ENCODE data around the gene BCLAF1.

DNA sequence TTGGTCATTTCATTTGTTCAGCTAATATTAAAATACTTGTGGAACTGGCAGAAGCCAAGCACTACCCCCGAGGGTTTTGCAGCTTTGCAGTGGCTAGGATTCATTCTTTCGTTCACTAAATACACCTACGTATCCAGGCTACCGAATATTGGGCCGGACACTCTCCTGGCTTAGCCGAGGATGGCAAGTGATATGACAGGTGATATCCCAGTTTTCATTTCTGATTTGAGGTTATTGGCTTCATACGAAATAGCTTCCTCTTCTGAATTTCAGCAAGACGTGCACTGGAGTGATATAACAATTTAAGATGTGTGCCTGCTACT lies 39.0 kb downstream of the BCLAF1 start:
- no peak for TF ChIP-seq CTCF (IDR thresholded peaks at IDR 0.05; ENCODE audit: extremely low read depth in 1 of 2, insufficient read depth in 1 of 2, low read depth in 1 of 2, low read length in 2 of 2)
- no peak for TF ChIP-seq POLR2A (IDR thresholded peaks at IDR 0.05; ENCODE audit: low read depth, low read length)
- TF ChIP-seq POLR2AphosphoS5 (IDR thresholded peaks at IDR 0.05; ENCODE audit: insufficient read depth, low read depth, low read length): no peak
- no peak for TF ChIP-seq MYC (IDR thresholded peaks at IDR 0.05; ENCODE audit: low read depth, low read length)
- no peak for TF ChIP-seq JUN (IDR thresholded peaks at IDR 0.05; ENCODE audit: borderline replicate concordance, insufficient read depth, insufficient read length, low read depth)
- TF ChIP-seq GATA2 (IDR thresholded peaks at IDR 0.05; ENCODE audit: insufficient read depth, insufficient read length, low read depth, low read length): no peak
- TF ChIP-seq, protein P1, sequence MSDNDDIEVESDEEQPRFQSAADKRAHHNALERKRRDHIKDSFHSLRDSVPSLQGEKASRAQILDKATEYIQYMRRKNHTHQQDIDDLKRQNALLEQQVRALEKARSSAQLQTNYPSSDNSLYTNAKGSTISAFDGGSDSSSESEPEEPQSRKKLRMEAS (IDR thresholded peaks at IDR 0.05; ENCODE audit: insufficient read depth, insufficient read length): no peak
- no peak for TF ChIP-seq EZH2 (IDR thresholded peaks at IDR 0.05; ENCODE audit: borderline replicate concordance, low read depth, low read length, severe bottlenecking)
- no peak for TF ChIP-seq FOS (IDR thresholded peaks at IDR 0.05; ENCODE audit: borderline replicate concordance, insufficient read depth, low read length)

All from endothelial cell of umbilical vein (primary cell).